HepG2 (cell line): ENCODE data around the gene HPS1. TPM values are rescaled to one million over a fixed set of nuclear protein-coding genes. Genes with fewer than 3 reads are reported as not detected.

Source experiments
- ASH2L ChIP-seq: fragments of 300-600, 200-600 bp; sonication (generic); IDR thresholded peaks from 2 replicates; pipeline ENCODE4 v1.7.0; 2017; ENCODE audit warnings: low read depth, mild to moderate bottlenecking, moderate library complexity, mixed read lengths, low read length; ENCODE audit not compliant: insufficient read length
- HNRNPL ChIP-seq: fragments of 200-400 bp; formaldehyde crosslinking; IDR thresholded peaks from 2 replicates; pipeline ENCODE4 v1.6.1; 2017; ENCODE audit warnings: mild to moderate bottlenecking, low read depth, low read length
- SKIL ChIP-seq: sonication (generic); formaldehyde crosslinking; IDR thresholded peaks from 2 replicates; pipeline ENCODE4 v1.8.0; 2022; ENCODE audit warnings: missing genetic modification reagents, mild to moderate bottlenecking, moderate library complexity, borderline replicate concordance
- ZBTB20 ChIP-seq: sonication (generic); formaldehyde crosslinking; IDR thresholded peaks from 2 replicates; pipeline ENCODE4 v1.8.1; 2023; ENCODE audit warnings: missing genetic modification reagents, low read depth, mild to moderate bottlenecking, borderline replicate concordance
- ZNF550 ChIP-seq: sonication (generic); formaldehyde crosslinking; IDR thresholded peaks from 2 replicates; pipeline ENCODE4 v1.4.0; 2020; ENCODE audit warnings: mild to moderate bottlenecking, missing genetic modification reagents, borderline replicate concordance
- ZNF839 ChIP-seq: sonication (generic); formaldehyde crosslinking; IDR thresholded peaks from 2 replicates; pipeline ENCODE4 v1.4.0; 2020; ENCODE audit warnings: missing genetic modification reagents, mild to moderate bottlenecking, borderline replicate concordance
- polyA plus RNA-seq, 8 experiments: library from polyadenylated mRNA; depleted of rRNA in 3 of 8; stranded (reverse) in 7 of 8; unstranded in 1 of 8; fragments of >200 nt; fragmentation: Illumina TruSeq in 4 of 8; extraction: Trizol in 4 of 8; gene quantifications; 2 replicates each; pipeline versions ENCODE4 v1.2.1 to v1.2.3, GENCODE V29; 2011 to 2016; ENCODE audit warnings: low read depth in 4 of 8, missing spikeins in 1 of 8, mixed read lengths in 1 of 8; ENCODE audit not compliant: insufficient read depth in 1 of 8
- total RNA-seq, 5 experiments: library from RNA; depleted of rRNA; stranded (reverse); fragments of >200 nt; fragmentation: Illumina TruSeq; extraction: Trizol; gene quantifications; 2 replicates each; pipeline ENCODE4 v1.2.3, GENCODE V29; 2016; ENCODE audit warnings: low read depth in 1 of 5
- TF ChIP-seq, protein P1 (sequence below): sonication (generic); formaldehyde crosslinking; IDR thresholded peaks from 2 replicates; pipeline ENCODE4 v1.5.1; 2020; ENCODE audit warnings: mild to moderate bottlenecking, missing genetic modification reagents, moderate library complexity
- TF ChIP-seq, protein P2 (sequence below): sonication (generic); formaldehyde crosslinking; IDR thresholded peaks from 2 replicates; pipeline ENCODE4 v1.4.0; 2020; ENCODE audit warnings: mild to moderate bottlenecking, missing genetic modification reagents
- TF ChIP-seq, protein P3 (sequence below): sonication (generic); formaldehyde crosslinking; IDR thresholded peaks from 2 replicates; pipeline ENCODE4; 2020; ENCODE audit warnings: missing genetic modification reagents, mild to moderate bottlenecking, borderline replicate concordance
- TF ChIP-seq, protein P4 (sequence below): sonication (generic); formaldehyde crosslinking; IDR thresholded peaks from 2 replicates; pipeline ENCODE4 v1.4.0; 2020; ENCODE audit warnings: missing genetic modification reagents, mild to moderate bottlenecking, borderline replicate concordance
- TF ChIP-seq, protein P5 (sequence below): sonication (generic); formaldehyde crosslinking; IDR thresholded peaks from 2 replicates; pipeline ENCODE4 v1.8.1; 2023; ENCODE audit warnings: mild to moderate bottlenecking, moderate library complexity, missing genetic modification reagents

The HPS1 gene
- total and polyA plus RNA-seq, 2 of the 13 experiments (the other 11 are each of a cell fraction or from before 2014, with no cell fraction given): 24.6 to 25.8 TPM

DNA sequence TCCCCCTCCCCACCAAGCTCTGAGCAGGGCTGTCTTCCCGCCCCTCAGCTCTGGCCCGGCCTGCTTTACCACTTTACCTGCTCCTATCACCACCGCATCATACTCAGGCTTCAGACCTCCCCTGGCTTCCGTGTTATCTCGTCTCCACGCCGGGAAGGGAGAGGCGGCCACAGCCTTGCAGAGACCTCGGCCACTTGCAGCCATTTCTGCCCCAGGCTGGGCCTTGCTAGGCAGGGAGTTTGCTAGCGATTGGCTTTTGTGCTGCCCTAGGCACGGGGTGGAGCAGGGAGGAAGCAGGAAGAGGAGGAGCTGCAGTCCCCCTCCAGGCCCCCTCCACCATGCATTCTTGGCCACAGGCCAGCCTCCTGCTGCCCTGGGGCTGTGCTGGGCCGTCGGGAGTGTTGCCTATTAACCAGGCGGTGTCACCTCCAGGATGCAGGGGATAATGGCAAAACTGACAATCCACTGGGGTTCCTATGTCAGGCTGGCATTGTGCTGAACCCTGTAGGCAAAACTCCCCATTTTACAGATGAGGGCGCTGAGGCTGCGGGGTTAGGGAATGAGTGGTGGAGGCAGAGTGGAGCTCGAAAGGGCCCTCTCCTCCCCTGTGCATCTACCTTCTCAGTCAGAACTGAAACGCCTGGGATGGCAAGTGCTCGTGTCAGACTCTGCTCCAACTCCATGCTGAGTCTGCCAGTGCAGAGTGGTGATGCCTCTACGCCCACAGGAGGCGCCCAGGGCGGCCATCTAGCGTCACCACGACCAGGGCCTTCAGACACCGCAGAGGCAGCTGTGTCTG is 31.6 kb downstream of the HPS1 start, which contains the start of gene PYROXD2 (continued):
- TF ChIP-seq, protein P1, sequence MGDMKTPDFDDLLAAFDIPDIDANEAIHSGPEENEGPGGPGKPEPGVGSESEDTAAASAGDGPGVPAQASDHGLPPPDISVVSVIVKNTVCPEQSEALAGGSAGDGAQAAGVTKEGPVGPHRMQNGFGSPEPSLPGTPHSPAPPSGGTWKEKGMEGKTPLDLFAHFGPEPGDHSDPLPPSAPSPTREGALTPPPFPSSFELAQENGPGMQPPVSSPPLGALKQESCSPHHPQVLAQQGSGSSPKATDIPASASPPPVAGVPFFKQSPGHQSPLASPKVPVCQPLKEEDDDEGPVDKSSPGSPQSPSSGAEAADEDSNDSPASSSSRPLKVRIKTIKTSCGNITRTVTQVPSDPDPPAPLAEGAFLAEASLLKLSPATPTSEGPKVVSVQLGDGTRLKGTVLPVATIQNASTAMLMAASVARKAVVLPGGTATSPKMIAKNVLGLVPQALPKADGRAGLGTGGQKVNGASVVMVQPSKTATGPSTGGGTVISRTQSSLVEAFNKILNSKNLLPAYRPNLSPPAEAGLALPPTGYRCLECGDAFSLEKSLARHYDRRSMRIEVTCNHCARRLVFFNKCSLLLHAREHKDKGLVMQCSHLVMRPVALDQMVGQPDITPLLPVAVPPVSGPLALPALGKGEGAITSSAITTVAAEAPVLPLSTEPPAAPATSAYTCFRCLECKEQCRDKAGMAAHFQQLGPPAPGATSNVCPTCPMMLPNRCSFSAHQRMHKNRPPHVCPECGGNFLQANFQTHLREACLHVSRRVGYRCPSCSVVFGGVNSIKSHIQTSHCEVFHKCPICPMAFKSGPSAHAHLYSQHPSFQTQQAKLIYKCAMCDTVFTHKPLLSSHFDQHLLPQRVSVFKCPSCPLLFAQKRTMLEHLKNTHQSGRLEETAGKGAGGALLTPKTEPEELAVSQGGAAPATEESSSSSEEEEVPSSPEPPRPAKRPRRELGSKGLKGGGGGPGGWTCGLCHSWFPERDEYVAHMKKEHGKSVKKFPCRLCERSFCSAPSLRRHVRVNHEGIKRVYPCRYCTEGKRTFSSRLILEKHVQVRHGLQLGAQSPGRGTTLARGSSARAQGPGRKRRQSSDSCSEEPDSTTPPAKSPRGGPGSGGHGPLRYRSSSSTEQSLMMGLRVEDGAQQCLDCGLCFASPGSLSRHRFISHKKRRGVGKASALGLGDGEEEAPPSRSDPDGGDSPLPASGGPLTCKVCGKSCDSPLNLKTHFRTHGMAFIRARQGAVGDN (CRISPR knock-in tag): peak; percentile 97
- TF ChIP-seq HNRNPL (0 out of 2 replicates have a peak, but pooled peaks have one; percentile 58), ASH2L (peak; percentile 43), ZNF839 (CRISPR knock-in tag) (peak; percentile 71; the same call in 1 of the 2 replicates), ZBTB20 (CRISPR knock-in tag) (peak; percentile 77; the same call in 1 of the 2 replicates), ZNF550 (no peak), SKIL (CRISPR knock-in tag) (no peak; the same call in 1 of the 2 replicates)
- TF ChIP-seq, protein P2, sequence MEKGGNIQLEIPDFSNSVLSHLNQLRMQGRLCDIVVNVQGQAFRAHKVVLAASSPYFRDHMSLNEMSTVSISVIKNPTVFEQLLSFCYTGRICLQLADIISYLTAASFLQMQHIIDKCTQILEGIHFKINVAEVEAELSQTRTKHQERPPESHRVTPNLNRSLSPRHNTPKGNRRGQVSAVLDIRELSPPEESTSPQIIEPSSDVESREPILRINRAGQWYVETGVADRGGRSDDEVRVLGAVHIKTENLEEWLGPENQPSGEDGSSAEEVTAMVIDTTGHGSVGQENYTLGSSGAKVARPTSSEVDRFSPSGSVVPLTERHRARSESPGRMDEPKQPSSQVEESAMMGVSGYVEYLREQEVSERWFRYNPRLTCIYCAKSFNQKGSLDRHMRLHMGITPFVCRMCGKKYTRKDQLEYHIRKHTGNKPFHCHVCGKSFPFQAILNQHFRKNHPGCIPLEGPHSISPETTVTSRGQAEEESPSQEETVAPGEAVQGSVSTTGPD (CRISPR knock-in tag): no peak
- TF ChIP-seq, protein P3, sequence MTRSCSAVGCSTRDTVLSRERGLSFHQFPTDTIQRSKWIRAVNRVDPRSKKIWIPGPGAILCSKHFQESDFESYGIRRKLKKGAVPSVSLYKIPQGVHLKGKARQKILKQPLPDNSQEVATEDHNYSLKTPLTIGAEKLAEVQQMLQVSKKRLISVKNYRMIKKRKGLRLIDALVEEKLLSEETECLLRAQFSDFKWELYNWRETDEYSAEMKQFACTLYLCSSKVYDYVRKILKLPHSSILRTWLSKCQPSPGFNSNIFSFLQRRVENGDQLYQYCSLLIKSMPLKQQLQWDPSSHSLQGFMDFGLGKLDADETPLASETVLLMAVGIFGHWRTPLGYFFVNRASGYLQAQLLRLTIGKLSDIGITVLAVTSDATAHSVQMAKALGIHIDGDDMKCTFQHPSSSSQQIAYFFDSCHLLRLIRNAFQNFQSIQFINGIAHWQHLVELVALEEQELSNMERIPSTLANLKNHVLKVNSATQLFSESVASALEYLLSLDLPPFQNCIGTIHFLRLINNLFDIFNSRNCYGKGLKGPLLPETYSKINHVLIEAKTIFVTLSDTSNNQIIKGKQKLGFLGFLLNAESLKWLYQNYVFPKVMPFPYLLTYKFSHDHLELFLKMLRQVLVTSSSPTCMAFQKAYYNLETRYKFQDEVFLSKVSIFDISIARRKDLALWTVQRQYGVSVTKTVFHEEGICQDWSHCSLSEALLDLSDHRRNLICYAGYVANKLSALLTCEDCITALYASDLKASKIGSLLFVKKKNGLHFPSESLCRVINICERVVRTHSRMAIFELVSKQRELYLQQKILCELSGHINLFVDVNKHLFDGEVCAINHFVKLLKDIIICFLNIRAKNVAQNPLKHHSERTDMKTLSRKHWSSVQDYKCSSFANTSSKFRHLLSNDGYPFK: peak; percentile 85
- TF ChIP-seq, protein P4, sequence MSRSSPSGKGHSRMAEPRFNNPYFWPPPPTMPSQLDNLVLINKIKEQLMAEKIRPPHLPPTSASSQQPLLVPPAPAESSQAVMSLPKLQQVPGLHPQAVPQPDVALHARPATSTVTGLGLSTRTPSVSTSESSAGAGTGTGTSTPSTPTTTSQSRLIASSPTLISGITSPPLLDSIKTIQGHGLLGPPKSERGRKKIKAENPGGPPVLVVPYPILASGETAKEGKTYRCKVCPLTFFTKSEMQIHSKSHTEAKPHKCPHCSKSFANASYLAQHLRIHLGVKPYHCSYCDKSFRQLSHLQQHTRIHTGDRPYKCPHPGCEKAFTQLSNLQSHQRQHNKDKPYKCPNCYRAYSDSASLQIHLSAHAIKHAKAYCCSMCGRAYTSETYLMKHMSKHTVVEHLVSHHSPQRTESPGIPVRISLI (CRISPR knock-in tag): no peak
- TF ChIP-seq, protein P5, sequence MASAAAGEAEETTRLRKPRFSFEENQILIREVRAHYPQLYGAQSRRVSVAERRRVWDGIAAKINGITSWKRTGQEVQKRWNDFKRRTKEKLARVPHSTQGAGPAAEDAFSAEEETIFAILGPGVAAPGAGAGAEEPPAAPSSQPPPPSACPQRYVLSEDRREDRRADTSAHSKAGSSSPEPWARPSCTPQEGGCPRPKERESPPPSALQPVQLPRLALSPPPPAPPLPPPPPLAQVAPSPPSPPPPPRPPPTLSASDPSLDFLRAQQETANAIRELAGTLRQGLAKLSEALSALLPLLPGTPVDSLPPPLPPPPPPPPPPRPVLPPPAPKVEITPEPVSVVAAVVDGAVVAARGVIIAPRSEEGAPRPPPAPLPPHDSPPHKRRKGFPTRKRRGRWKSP (CRISPR knock-in tag): 0 out of 2 replicates have a peak, but pooled peaks have one; percentile 47
